ENCODE results near the gene ABR. TPM values are rescaled to one million over a fixed set of nuclear protein-coding genes. Genes with fewer than 3 reads are reported as not detected.
"Not testable (repeated sequence)": the region's sequence is repeated elsewhere in the genome, so short reads cannot be mapped to it uniquely, and the experiment has no call there.

ABR gene
- total RNA-seq, 4 donors from 2014 or later = 35.4 to 192 (median 138) TPM

GRCh38 chr17:1156864-1157263, 22.9 kb downstream of the ABR start:
- DNase-seq = no peak
- TF ChIP-seq POLR2A (IDR thresholded peaks at IDR 0.05) (no peak), CTCF (IDR thresholded peaks at IDR 0.05) (no peak)
- no peaks in the 10 kb centered on the region for H3K36me3 ChIP-seq
- no peaks in the 10 kb centered on the region for H3K27me3 ChIP-seq
- no peaks in the 10 kb centered on the region for H3K9me3 ChIP-seq
- intact Hi-C loops (cut with DNase I; ENCODE audit: low total_unique reads) = no loop called here
- no peaks in the 10 kb centered on the region for H3K4me1 ChIP-seq
- no peak overlapping the region for H3K4me3 ChIP-seq
- H3K27ac ChIP-seq = no peak overlapping the region

- TF ChIP-seq POLR2A (IDR thresholded peaks at IDR 0.05) (no peak), CTCF (IDR thresholded peaks at IDR 0.05) (no peak)
- DNase-seq = no peak
- Histone ChIP-seq H3K4me1 (no peaks in the 10 kb centered on the region), H3K27me3 (no peaks in the 10 kb centered on the region), H3K36me3 (no peaks in the 10 kb centered on the region), H3K27ac (no peak overlapping the region), H3K4me3 (no peak overlapping the region), H3K9me3 (no peaks in the 10 kb centered on the region)
- intact Hi-C loops (cut with DNase I; ENCODE audit: low total_unique reads) = no loop called here
Measured at GRCh38 chr17:1154704-1155103, 25.1 kb downstream of the ABR start.

DNA sequence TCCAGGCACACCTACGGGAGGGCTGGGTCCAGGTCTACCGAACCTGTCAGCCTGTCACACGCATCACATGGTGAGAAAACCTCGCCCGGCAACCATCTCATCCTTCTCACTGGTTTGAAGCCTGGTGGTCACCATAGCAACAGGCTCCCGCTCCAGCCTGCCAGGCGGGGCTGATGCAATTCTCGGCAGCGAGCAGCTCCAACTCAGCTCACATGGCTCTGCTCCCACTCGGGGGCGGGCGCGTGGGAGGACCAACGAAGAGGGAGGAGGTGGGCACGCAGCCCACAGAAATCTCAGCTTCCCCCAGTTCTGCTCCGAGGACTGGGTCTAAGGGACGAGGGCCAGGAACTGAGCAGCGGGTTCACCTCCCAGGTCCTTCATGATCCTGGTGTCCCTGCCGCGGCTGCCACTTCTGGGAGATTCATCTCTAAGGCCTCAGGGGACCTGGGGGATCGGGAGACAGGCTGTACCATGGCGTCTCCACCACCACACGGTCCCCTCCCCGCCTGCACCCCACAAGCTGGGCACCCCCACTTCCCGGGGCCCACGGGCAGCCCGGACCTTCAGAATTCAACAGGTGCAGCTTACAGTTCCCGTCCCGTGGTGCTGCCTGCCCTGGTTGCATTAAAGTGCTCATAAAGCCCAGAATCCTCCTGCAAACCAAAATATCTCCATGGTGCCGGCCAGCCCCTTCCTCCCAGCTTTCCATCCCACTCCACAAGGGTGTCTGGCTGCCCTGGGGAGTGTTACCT, 25.8 kb downstream of the ABR start:
- TF ChIP-seq CTCF (IDR thresholded peaks at IDR 0.05) = no peak
- TF ChIP-seq POLR2A (IDR thresholded peaks at IDR 0.05) = no peak
- Histone ChIP-seq H3K9me3 (no peaks in the 10 kb centered on the region), H3K4me1 (no peaks in the 10 kb centered on the region), H3K27me3 (no peaks in the 10 kb centered on the region), H3K4me3 (no peak overlapping the region), H3K27ac (peak overlapping the region in 1 of 2 donors; percentile 11), H3K36me3 (no peaks in the 10 kb centered on the region)
- peak; percentile 90 to 92 for DNase-seq
- intact Hi-C loops (cut with DNase I; ENCODE audit: low total_unique reads) = no loop called here

GRCh38 chr17:1152582-1152981, 27.2 kb downstream of the ABR start:
- H3K27ac ChIP-seq; H3K9me3 ChIP-seq; intact Hi-C loops (cut with DNase I; ENCODE audit: low total_unique reads); H3K27me3 ChIP-seq; DNase-seq; H3K36me3 ChIP-seq; H3K4me3 ChIP-seq; H3K4me1 ChIP-seq: not testable (repeated sequence)

GRCh38 chr17:1150863-1151600, 28.7 kb downstream of the ABR start:
- Histone ChIP-seq H3K4me1 (no peaks in the 10 kb centered on the region), H3K27ac (no peak overlapping the region), H3K4me3 (no peak overlapping the region), H3K36me3 (no peaks in the 10 kb centered on the region), H3K9me3 (no peaks in the 10 kb centered on the region), H3K27me3 (no peaks in the 10 kb centered on the region)
- TF ChIP-seq POLR2A (IDR thresholded peaks at IDR 0.05) (no peak), CTCF (IDR thresholded peaks at IDR 0.05) (no peak)
- intact Hi-C loops (cut with DNase I; ENCODE audit: low total_unique reads) = no loop called here
- no peak for DNase-seq
